Measurements from ENCODE around the gene PXDN. TPM values are rescaled to one million over a fixed set of nuclear protein-coding genes. Genes with fewer than 3 reads are reported as not detected.

The PXDN gene
- total RNA-seq, 6 experiments from 2014 or later, result 283 to 403 (median 323) TPM

GRCh38 chr2:1605102-1606045 is 138.9 kb downstream of the PXDN start:
- no peak for TF ChIP-seq CTCF (IDR thresholded peaks at IDR 0.05)
- peaks cover 5% of the 10 kb centered on the region for H3K27me3 Mint-ChIP-seq (ENCODE audit: insufficient read depth)
- peak overlapping the region; percentile 57 for H3K27ac Mint-ChIP-seq
- H3K36me3 Mint-ChIP-seq (ENCODE audit: low read depth), result no peaks in the 10 kb centered on the region
- H3K4me3 Mint-ChIP-seq, result no peak overlapping the region
- peak; percentile 63 for DNase-seq
- H3K4me1 Mint-ChIP-seq (ENCODE audit: low read depth), result peaks cover 8% of the 10 kb centered on the region
- H3K9me3 Mint-ChIP-seq, result no peaks in the 10 kb centered on the region

GRCh38 chr2:1603521-1603920 is 140.8 kb downstream of the PXDN start:
- H3K36me3 Mint-ChIP-seq (ENCODE audit: low read depth), result no peaks in the 10 kb centered on the region
- H3K27me3 Mint-ChIP-seq (ENCODE audit: insufficient read depth), result peaks cover 5% of the 10 kb centered on the region
- no peak overlapping the region for H3K4me3 Mint-ChIP-seq
- DNase-seq, result no peak
- no peak overlapping the region for H3K27ac Mint-ChIP-seq
- TF ChIP-seq CTCF (IDR thresholded peaks at IDR 0.05), result no peak
- H3K4me1 Mint-ChIP-seq (ENCODE audit: low read depth), result peaks cover 21% of the 10 kb centered on the region
- no peaks in the 10 kb centered on the region for H3K9me3 Mint-ChIP-seq

GRCh38 chr2:1603059-1603458 is 141.3 kb downstream of the PXDN start:
- no peak for TF ChIP-seq CTCF (IDR thresholded peaks at IDR 0.05)
- Mint-ChIP-seq H3K27me3 (ENCODE audit: insufficient read depth) (peaks cover 6% of the 10 kb centered on the region), H3K4me1 (ENCODE audit: low read depth) (peaks cover 21% of the 10 kb centered on the region), H3K36me3 (ENCODE audit: low read depth) (no peaks in the 10 kb centered on the region), H3K9me3 (no peaks in the 10 kb centered on the region), H3K27ac (no peak overlapping the region), H3K4me3 (no peak overlapping the region)
- DNase-seq, result no peak

- Mint-ChIP-seq H3K9me3 (no peaks in the 10 kb centered on the region), H3K4me1 (ENCODE audit: low read depth) (peaks cover 21% of the 10 kb centered on the region), H3K27me3 (ENCODE audit: insufficient read depth) (peaks cover 6% of the 10 kb centered on the region), H3K27ac (no peak overlapping the region), H3K4me3 (no peak overlapping the region), H3K36me3 (ENCODE audit: low read depth) (no peaks in the 10 kb centered on the region)
- no peak for DNase-seq
- TF ChIP-seq CTCF (IDR thresholded peaks at IDR 0.05), result no peak
Measured at GRCh38 chr2:1602278-1603010, 141.9 kb downstream of the PXDN start.

GRCh38 chr2:1601471-1602277 is 142.6 kb downstream of the PXDN start:
- H3K9me3 Mint-ChIP-seq, result no peaks in the 10 kb centered on the region
- TF ChIP-seq CTCF (IDR thresholded peaks at IDR 0.05), result no peak
- H3K36me3 Mint-ChIP-seq (ENCODE audit: low read depth), result no peaks in the 10 kb centered on the region
- peaks cover 6% of the 10 kb centered on the region for H3K27me3 Mint-ChIP-seq (ENCODE audit: insufficient read depth)
- H3K4me3 Mint-ChIP-seq, result no peak overlapping the region
- peaks cover 21% of the 10 kb centered on the region for H3K4me1 Mint-ChIP-seq (ENCODE audit: low read depth)
- no peak overlapping the region for H3K27ac Mint-ChIP-seq
- DNase-seq, result no peak

Data from HFFc6 (cell line).